COR-L47 (cell line): ENCODE measurements around the gene C11orf24.
"Not testable (repeated sequence)": the region's sequence is repeated elsewhere in the genome, so short reads cannot be mapped to it uniquely, and the experiment has no call there.

Source experiments
- DNase-seq: peaks from one replicate; lab custom pipeline; 2025; lab: John Stamatoyannopoulos, UW

The C11orf24 gene

GRCh38 chr11:68299517-68299879, 27.7 kb upstream of the C11orf24 start:
- not testable (repeated sequence) for DNase-seq

- no peak for DNase-seq
These were observed 27.1 kb upstream of the C11orf24 start for GRCh38 chr11:68298659-68299516.

- DNase-seq: peak; percentile 31
These were observed 26.3 kb upstream of the C11orf24 start for GRCh38 chr11:68297812-68298658.

GRCh38 chr11:68297494-68297811, 25.7 kb upstream of the C11orf24 start:
- DNase-seq: no peak

GRCh38 chr11:68297052-68297378, 25.2 kb upstream of the C11orf24 start:
- DNase-seq: no peak

GRCh38 chr11:68296344-68297051, 24.7 kb upstream of the C11orf24 start:
- no peak for DNase-seq

GRCh38 chr11:68295940-68296339, 24.2 kb upstream of the C11orf24 start:
- no peak for DNase-seq

GRCh38 chr11:68295271-68295670, 23.5 kb upstream of the C11orf24 start:
- no peak for DNase-seq

- no peak for DNase-seq
These were observed 21.9 kb upstream of the C11orf24 start for GRCh38 chr11:68293708-68294107.

- no peak for DNase-seq
These were observed 17.7 kb upstream of the C11orf24 start for GRCh38 chr11:68289456-68289855.

GRCh38 chr11:68287419-68287818, 15.6 kb upstream of the C11orf24 start:
- no peak for DNase-seq

GRCh38 chr11:68284588-68284987, 12.8 kb upstream of the C11orf24 start:
- not testable (repeated sequence) for DNase-seq

- DNase-seq: no peak
These were observed 11.1 kb upstream of the C11orf24 start for GRCh38 chr11:68282861-68283230.

GRCh38 chr11:68282141-68282860, 10.5 kb upstream of the C11orf24 start:
- no peak for DNase-seq

- DNase-seq: no peak
These were observed 7.9 kb upstream of the C11orf24 start for GRCh38 chr11:68279676-68280075.

- DNase-seq: no peak
These were observed 5.1 kb upstream of the C11orf24 start for GRCh38 chr11:68276861-68277260.

- DNase-seq: no peak
These were observed 4.1 kb upstream of the C11orf24 start for GRCh38 chr11:68275721-68276507.

GRCh38 chr11:68274306-68274705, 2.5 kb upstream of the C11orf24 start:
- DNase-seq: no peak

GRCh38 chr11:68273026-68273738, 1.4 kb upstream of the C11orf24 start:
- no peak for DNase-seq

GRCh38 chr11:68271023-68271780, 571 bp downstream of the C11orf24 start:
- DNase-seq: peak; percentile 80
